ENCODE measurements around the gene NGB. TPM values are rescaled to one million over a fixed set of nuclear protein-coding genes. Genes with fewer than 3 reads are reported as not detected.
A peak's percentile ranks its signal among the peaks of the same experiment; 100 is the strongest.

Gene NGB
- total RNA-seq, 2 donors from 2014 or later: 0.33 TPM; not detected in 1

DNA sequence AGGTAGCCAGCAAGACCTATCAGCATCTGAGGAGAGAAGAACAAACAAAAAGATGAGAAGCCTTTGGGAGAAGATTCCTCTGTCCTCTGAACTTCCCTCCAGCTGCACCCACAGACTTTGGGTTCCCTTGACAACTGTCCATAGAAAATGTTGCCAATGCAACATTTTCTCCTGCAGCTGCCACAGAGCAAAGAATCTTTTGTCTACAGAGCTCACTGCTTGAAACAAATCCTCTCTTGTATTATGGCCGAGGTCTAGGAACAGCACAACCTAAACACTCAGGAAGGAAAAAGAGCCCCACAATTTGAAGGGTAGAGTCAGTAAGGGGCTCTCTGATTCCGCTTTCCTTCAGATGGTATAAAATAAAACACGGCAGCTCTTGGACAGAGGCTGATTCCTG is 35.4 kb upstream of the NGB start:
- intact Hi-C loops (cut with DNase I): no loop called here
- WGBS, 2 donors: 73 to 86% methylated on average over 3 of the region's 3 CpGs

DNA sequence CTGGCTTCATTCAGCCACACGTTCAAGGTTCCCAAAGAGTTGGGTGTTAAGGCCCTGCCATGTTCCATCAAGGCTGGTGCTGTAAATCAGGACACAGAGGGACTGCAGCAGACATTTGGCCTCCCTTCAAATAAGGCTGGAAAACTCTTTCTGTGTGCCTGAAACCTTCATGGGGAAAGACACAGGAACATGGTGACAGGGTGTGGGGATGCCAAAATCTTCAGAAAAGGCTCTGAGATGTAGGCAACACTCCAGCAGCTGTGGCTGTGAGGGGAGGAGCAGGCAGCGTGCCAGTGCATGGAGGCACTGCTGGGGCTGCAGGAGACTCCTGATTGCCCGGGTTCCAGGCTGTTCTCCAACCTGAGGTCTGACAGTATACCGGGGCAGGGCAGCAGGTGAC is 34.7 kb upstream of the NGB start:
- TF ChIP-seq, protein P1, sequence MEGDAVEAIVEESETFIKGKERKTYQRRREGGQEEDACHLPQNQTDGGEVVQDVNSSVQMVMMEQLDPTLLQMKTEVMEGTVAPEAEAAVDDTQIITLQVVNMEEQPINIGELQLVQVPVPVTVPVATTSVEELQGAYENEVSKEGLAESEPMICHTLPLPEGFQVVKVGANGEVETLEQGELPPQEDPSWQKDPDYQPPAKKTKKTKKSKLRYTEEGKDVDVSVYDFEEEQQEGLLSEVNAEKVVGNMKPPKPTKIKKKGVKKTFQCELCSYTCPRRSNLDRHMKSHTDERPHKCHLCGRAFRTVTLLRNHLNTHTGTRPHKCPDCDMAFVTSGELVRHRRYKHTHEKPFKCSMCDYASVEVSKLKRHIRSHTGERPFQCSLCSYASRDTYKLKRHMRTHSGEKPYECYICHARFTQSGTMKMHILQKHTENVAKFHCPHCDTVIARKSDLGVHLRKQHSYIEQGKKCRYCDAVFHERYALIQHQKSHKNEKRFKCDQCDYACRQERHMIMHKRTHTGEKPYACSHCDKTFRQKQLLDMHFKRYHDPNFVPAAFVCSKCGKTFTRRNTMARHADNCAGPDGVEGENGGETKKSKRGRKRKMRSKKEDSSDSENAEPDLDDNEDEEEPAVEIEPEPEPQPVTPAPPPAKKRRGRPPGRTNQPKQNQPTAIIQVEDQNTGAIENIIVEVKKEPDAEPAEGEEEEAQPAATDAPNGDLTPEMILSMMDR (IDR thresholded peaks at IDR 0.05): no peak
- no peak for TF ChIP-seq POLR2A (IDR thresholded peaks at IDR 0.05)
- H3K27ac ChIP-seq: no peak overlapping the region
- no peak for DNase-seq
- 86 to 91% methylated on average over 4 of the region's 4 CpGs for WGBS, 2 donors
- H3K4me3 ChIP-seq: no peak overlapping the region
- H3K4me1 ChIP-seq: peaks cover 9% of the 10 kb centered on the region
- H3K9me3 ChIP-seq: no peaks in the 10 kb centered on the region
- ATAC-seq: no peak
- no peaks in the 10 kb centered on the region for H3K36me3 ChIP-seq (replicated peaks in 1 of 2; ENCODE audit: insufficient read depth in 1 of 2, low read depth in 2 of 2)
- H3K27me3 ChIP-seq: no peaks in the 10 kb centered on the region
- intact Hi-C loops (cut with DNase I): no loop called here

More for the DNA sequence above, 35.4 kb upstream of the NGB start:
- H3K36me3 ChIP-seq (replicated peaks in 1 of 2; ENCODE audit: insufficient read depth in 1 of 2, low read depth in 2 of 2): no peaks in the 10 kb centered on the region
- ATAC-seq: no peak
- no peaks in the 10 kb centered on the region for H3K9me3 ChIP-seq
- peaks cover 9% of the 10 kb centered on the region for H3K4me1 ChIP-seq
- H3K27ac ChIP-seq: no peak overlapping the region
- H3K4me3 ChIP-seq: no peak overlapping the region
- no peak for TF ChIP-seq POLR2A (IDR thresholded peaks at IDR 0.05)
- TF ChIP-seq, protein P1 (IDR thresholded peaks at IDR 0.05): no peak
- no peaks in the 10 kb centered on the region for H3K27me3 ChIP-seq
- DNase-seq: no peak

DNA sequence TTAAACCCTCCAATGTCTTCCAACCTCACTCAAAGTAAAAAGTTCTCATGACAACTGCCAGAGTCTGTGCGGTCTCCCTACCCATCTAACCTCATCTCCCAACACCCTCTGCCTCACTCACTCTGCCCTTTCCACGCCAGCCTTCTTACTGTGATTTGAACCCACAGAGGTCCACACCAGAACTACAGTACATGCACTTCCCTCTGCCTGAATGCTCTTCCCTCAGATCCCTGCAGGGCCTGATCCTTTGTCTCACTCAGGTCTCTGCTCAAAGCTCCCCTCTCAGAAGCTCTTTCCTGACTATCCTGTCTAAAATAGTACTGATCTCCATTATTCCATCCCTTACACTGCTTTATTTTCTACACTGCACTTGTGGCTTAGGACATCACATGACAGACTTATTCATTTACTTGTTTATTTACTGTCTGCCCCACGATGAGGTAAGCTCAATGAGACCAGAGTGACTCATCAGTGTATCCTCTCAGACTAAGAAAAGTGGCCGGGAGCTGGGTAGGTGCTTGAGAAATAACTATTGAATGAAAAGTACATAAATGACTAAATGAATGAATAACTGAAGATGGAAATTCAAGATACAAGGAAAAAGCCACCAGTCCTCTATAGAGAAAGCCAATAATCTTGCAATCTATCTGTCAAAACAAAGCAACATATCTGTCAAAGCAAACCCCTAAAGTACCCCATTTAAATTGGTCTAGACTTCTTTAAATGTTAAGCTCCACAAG is 32.6 kb upstream of the NGB start:
- no peak overlapping the region for H3K27ac ChIP-seq
- TF ChIP-seq POLR2A (IDR thresholded peaks at IDR 0.05): no peak
- 48% methylated on average over 4 of the region's 4 CpGs for WGBS, 2 donors
- H3K4me3 ChIP-seq: no peak overlapping the region
- H3K9me3 ChIP-seq: no peaks in the 10 kb centered on the region
- intact Hi-C loops (cut with DNase I): no loop called here
- DNase-seq (peak in 1 of 4 donors; percentile 53), ATAC-seq (peak; percentile 67)
- H3K36me3 ChIP-seq (replicated peaks in 1 of 2; ENCODE audit: insufficient read depth in 1 of 2, low read depth in 2 of 2): peaks cover 0 to 2% of the 10 kb centered on the region in 2 donors
- H3K27me3 ChIP-seq: no peaks in the 10 kb centered on the region
- H3K4me1 ChIP-seq: peaks cover 9% of the 10 kb centered on the region

DNA sequence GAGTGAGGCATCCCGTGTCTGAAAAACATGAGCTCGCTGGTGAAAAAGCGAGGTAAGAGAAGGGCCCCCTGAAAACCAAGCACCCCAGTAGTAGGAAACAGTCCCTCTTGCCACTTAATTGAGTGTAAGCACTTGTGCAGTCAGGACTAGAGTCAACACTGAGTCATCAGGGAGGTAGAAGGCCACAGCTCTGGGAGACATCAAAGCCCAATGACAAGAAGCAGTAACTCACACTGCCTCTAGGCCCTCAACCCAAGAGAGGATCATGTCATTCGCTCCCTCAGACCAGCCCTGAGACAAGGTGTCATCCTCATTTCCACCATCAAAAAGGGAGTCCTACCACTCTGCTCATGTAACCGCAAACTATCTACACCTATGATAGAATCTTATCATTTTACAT is 31.9 kb upstream of the NGB start:
- intact Hi-C loops (cut with DNase I): no loop called here
- peaks cover 0 to 5% of the 10 kb centered on the region in 2 donors for H3K36me3 ChIP-seq (replicated peaks in 1 of 2; ENCODE audit: insufficient read depth in 1 of 2, low read depth in 2 of 2)

DNA sequence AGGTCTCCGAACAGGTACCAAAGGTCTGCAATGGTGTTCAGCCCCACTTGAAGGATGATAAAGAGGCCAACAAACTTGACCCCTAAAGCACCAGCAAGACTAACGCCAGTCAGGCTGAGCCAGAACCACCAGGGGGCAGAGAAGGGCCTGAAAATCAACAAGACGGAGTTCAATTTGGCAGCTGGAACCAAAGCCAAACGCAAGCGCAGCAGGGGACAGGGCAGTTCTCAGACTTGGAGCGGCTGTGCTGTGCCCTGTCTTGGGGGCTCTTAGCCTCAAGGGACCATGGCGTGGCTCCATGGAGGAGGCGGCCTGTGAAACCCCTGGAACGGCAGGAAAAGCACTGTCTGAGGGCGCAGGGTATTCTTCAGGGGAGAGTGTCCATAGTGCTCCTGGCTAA is 30.1 kb upstream of the NGB start:
- no peaks in the 10 kb centered on the region for H3K27me3 ChIP-seq
- no peaks in the 10 kb centered on the region for H3K9me3 ChIP-seq
- H3K4me1 ChIP-seq: peaks cover 9% of the 10 kb centered on the region
- H3K27ac ChIP-seq: no peak overlapping the region
- TF ChIP-seq, protein P1 (IDR thresholded peaks at IDR 0.05): peak; percentile 14 to 72 (median 60)
- TF ChIP-seq POLR2A (IDR thresholded peaks at IDR 0.05): no peak
- DNase-seq (peak; percentile 73 to 84 (median 78)), ATAC-seq (peak; percentile 73)
- H3K4me3 ChIP-seq: no peak overlapping the region
- 35 to 42% methylated on average over 8 to 10 of the region's 10 CpGs for WGBS, 2 donors
- H3K36me3 ChIP-seq (replicated peaks in 1 of 2; ENCODE audit: insufficient read depth in 1 of 2, low read depth in 2 of 2): peaks cover 0 to 5% of the 10 kb centered on the region in 2 donors
- intact Hi-C loops (cut with DNase I): no loop called here

More for the DNA sequence above, 31.9 kb upstream of the NGB start:
- TF ChIP-seq POLR2A (IDR thresholded peaks at IDR 0.05): no peak
- TF ChIP-seq, protein P1 (IDR thresholded peaks at IDR 0.05): no peak
- H3K27ac ChIP-seq: no peak overlapping the region
- no peak overlapping the region for H3K4me3 ChIP-seq
- H3K4me1 ChIP-seq: peaks cover 9% of the 10 kb centered on the region
- DNase-seq (no peak), ATAC-seq (peak; percentile 27)
- H3K9me3 ChIP-seq: no peaks in the 10 kb centered on the region
- no peaks in the 10 kb centered on the region for H3K27me3 ChIP-seq
- WGBS, 2 donors: 84 to 97% methylated on average over 5 of the region's 5 CpGs
